IPS DF 6.9 (cell line): Measurements from ENCODE around the gene SMC1B.
"Not testable (repeated sequence)": the region's sequence is repeated elsewhere in the genome, so short reads cannot be mapped to it uniquely, and the experiment has no call there.

Experiments used
- DNase-seq: peaks from one replicate; pipeline ENCODE4 v3.0.0-alpha.2; 2013; ENCODE audit warnings: low read depth, low spot score
- H3K27ac ChIP-seq: one replicate; pipeline ENCODE4 v1.5.1; 2013; ENCODE audit warnings: low read length, control low read depth
- H3K27me3 ChIP-seq: 2 replicates; pipeline ENCODE4 v1.6.1; 2013; ENCODE audit warnings: mild to moderate bottlenecking, low read length; ENCODE audit not compliant: control insufficient read depth, insufficient read depth
- H3K36me3 ChIP-seq: 2 replicates; pipeline ENCODE4 v1.6.1; 2013; ENCODE audit warnings: low read length; ENCODE audit not compliant: control insufficient read depth, insufficient read depth
- H3K4me1 ChIP-seq: 2 replicates; pipeline ENCODE4 v1.6.1; 2013; ENCODE audit warnings: low read length; ENCODE audit not compliant: control insufficient read depth, insufficient read depth
- H3K4me3 ChIP-seq: 2 replicates; pipeline ENCODE4 v1.5.1; 2013; ENCODE audit warnings: mild to moderate bottlenecking, low read length
- H3K9me3 ChIP-seq: 2 replicates; pipeline ENCODE4 v1.6.1; 2013; ENCODE audit warnings: low read length, inconsistent platforms; ENCODE audit not compliant: control insufficient read depth, insufficient read depth
- WGBS: extraction: QIAGEN DNeasy Blood & Tissue Kit; methylation state at CpG from one replicate; pipeline ENCODE4 v1.1.7; 2013; ENCODE audit warnings: mixed read lengths, missing lambda C conversion rate; ENCODE audit not compliant: insufficient read length, insufficient coverage; 5-methylcytosine and 5-hydroxymethylcytosine counted together

SMC1B gene

GRCh38 chr22:45397806-45398205 lies 15.6 kb downstream of the SMC1B start:
- H3K4me3 ChIP-seq, result peak overlapping the region; percentile 8; the same call in 1 of the 2 replicates
- H3K27ac ChIP-seq, result no peak overlapping the region
- no peak for DNase-seq
- H3K36me3 ChIP-seq, result no peaks in the 10 kb centered on the region
- WGBS, result no CpG with 5 or more reads among the region's 5 CpGs
- H3K4me1 ChIP-seq, result no peaks in the 10 kb centered on the region
- no peaks in the 10 kb centered on the region for H3K27me3 ChIP-seq
- no peaks in the 10 kb centered on the region for H3K9me3 ChIP-seq

GRCh38 chr22:45389546-45389945 lies 23.9 kb downstream of the SMC1B start:
- WGBS, result no CpG with 5 or more reads among the region's 3 CpGs
- DNase-seq, result no peak
- H3K4me1 ChIP-seq, result no peaks in the 10 kb centered on the region

GRCh38 chr22:45381348-45381747 lies 32.1 kb downstream of the SMC1B start:
- Histone ChIP-seq H3K4me3 (no peak overlapping the region), H3K27ac (no peak overlapping the region), H3K4me1 (no peaks in the 10 kb centered on the region), H3K27me3 (no peaks in the 10 kb centered on the region), H3K9me3 (no peaks in the 10 kb centered on the region), H3K36me3 (no peaks in the 10 kb centered on the region)
- no peak for DNase-seq
- WGBS, result no CpG with 5 or more reads among the region's 2 CpGs

More at GRCh38 chr22:45389546-45389945, 23.9 kb downstream of the SMC1B start:
- Histone ChIP-seq H3K36me3 (no peaks in the 10 kb centered on the region), H3K9me3 (no peaks in the 10 kb centered on the region), H3K4me3 (no peak overlapping the region), H3K27ac (no peak overlapping the region), H3K27me3 (no peaks in the 10 kb centered on the region)

GRCh38 chr22:45376703-45377102 lies 36.7 kb downstream of the SMC1B start:
- Histone ChIP-seq H3K27ac (no peak overlapping the region), H3K4me3 (no peak overlapping the region), H3K27me3 (no peaks in the 10 kb centered on the region), H3K36me3 (no peaks in the 10 kb centered on the region), H3K4me1 (no peaks in the 10 kb centered on the region), H3K9me3 (no peaks in the 10 kb centered on the region)
- DNase-seq, result no peak
- no CpG with 5 or more reads among the region's 1 CpG for WGBS

- no peak for DNase-seq
- Histone ChIP-seq H3K36me3 (no peaks in the 10 kb centered on the region), H3K4me1 (no peaks in the 10 kb centered on the region), H3K27me3 (no peaks in the 10 kb centered on the region), H3K27ac (no peak overlapping the region), H3K9me3 (no peaks in the 10 kb centered on the region), H3K4me3 (no peak overlapping the region)
- no CpG with 5 or more reads among the region's 3 CpGs for WGBS
These were observed 37.4 kb downstream of the SMC1B start for GRCh38 chr22:45376009-45376408.

GRCh38 chr22:45373592-45373991 lies 39.8 kb downstream of the SMC1B start:
- not testable (repeated sequence) for H3K36me3 ChIP-seq, DNase-seq
- WGBS, result no CpG with 5 or more reads among the region's 3 CpGs

GRCh38 chr22:45366713-45367112 lies 46.7 kb downstream of the SMC1B start:
- no peaks in the 10 kb centered on the region for H3K9me3 ChIP-seq
- H3K4me1 ChIP-seq, result no peaks in the 10 kb centered on the region
- H3K4me3 ChIP-seq, result no peak overlapping the region
- no peaks in the 10 kb centered on the region for H3K27me3 ChIP-seq
- no peak for DNase-seq
- H3K36me3 ChIP-seq, result no peaks in the 10 kb centered on the region
- no CpG with 5 or more reads among the region's 3 CpGs for WGBS
- no peak overlapping the region for H3K27ac ChIP-seq

More at GRCh38 chr22:45373592-45373991, 39.8 kb downstream of the SMC1B start:
- not testable (repeated sequence) for H3K27me3 ChIP-seq, H3K4me1 ChIP-seq, H3K27ac ChIP-seq, H3K4me3 ChIP-seq, H3K9me3 ChIP-seq

- H3K27me3 ChIP-seq, result no peaks in the 10 kb centered on the region
- H3K4me1 ChIP-seq, result no peaks in the 10 kb centered on the region
- no peak overlapping the region for H3K27ac ChIP-seq
- no CpG with 5 or more reads among the region's 4 CpGs for WGBS
- no peak for DNase-seq
- no peaks in the 10 kb centered on the region for H3K36me3 ChIP-seq
- H3K9me3 ChIP-seq, result no peaks in the 10 kb centered on the region
- H3K4me3 ChIP-seq, result no peak overlapping the region
These were observed 53.8 kb downstream of the SMC1B start for GRCh38 chr22:45359627-45360026.

- Histone ChIP-seq H3K4me3 (no peak overlapping the region), H3K36me3 (no peaks in the 10 kb centered on the region), H3K27me3 (no peaks in the 10 kb centered on the region), H3K27ac (no peak overlapping the region), H3K4me1 (no peaks in the 10 kb centered on the region), H3K9me3 (no peaks in the 10 kb centered on the region)
- no CpG with 5 or more reads among the region's 1 CpG for WGBS
- no peak for DNase-seq
These were observed 55.3 kb downstream of the SMC1B start for GRCh38 chr22:45358127-45358526.

- H3K4me1 ChIP-seq, result no peaks in the 10 kb centered on the region
- H3K27me3 ChIP-seq, result no peaks in the 10 kb centered on the region
- H3K36me3 ChIP-seq, result no peaks in the 10 kb centered on the region
- no peak overlapping the region for H3K27ac ChIP-seq
- no CpG with 5 or more reads among the region's 1 CpG for WGBS
- no peaks in the 10 kb centered on the region for H3K9me3 ChIP-seq
- DNase-seq, result no peak
- no peak overlapping the region for H3K4me3 ChIP-seq
These were observed 55.9 kb downstream of the SMC1B start for GRCh38 chr22:45357490-45357889.

GRCh38 chr22:45353786-45354185 lies 59.6 kb downstream of the SMC1B start:
- no peaks in the 10 kb centered on the region for H3K4me1 ChIP-seq
- H3K27ac ChIP-seq, result no peak overlapping the region
- no peaks in the 10 kb centered on the region for H3K36me3 ChIP-seq
- no peak overlapping the region for H3K4me3 ChIP-seq
- WGBS, result no CpG with 5 or more reads among the region's 5 CpGs
- no peaks in the 10 kb centered on the region for H3K9me3 ChIP-seq
- no peak for DNase-seq
- no peaks in the 10 kb centered on the region for H3K27me3 ChIP-seq
